ENCODE data around the gene NHLH2.

NHLH2 gene

DNA sequence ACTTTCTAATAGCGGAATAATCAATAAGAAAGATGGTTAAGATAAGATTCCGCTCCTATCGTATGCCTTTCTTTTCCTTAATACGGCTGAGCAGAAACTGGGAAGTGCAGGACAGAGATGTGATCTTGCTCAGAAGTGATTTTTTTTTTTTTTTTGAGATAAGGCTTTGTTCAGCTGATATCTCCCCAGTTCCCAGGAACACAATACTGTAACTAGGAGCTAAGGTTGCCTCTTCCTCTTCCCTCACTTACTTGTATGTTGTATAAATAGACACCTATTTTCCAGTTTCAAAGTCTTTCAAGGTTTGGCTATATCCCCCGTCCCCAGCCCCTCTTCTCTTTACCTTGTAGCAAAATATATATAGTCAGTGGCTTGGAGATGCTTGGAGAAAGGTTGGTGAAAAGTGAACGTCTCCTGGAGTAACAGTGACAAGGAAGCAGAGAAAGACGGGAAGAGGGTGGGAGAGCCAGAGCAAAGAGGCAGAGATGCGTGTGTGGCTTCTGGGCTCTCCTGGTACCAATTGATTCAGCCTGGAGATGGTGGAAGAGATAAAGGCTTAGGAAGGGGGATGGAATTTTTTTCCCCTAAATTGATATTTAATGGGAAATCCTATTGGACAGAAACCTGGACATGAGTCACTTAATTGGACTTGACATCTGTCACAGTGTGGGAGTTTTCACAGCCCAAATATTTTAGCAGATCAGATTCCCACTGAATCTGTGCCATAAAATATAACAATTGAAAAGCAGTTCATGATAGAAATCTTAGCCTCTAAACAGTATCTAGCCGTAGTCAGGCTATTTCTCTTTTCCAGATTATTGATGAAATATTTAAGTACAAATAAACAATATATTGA lies at the start of gene NHLH2:
Gene NHLH2 (minus strand): TSS at position 522 of the 856 bp plus-strand sequence. CDS start 2,754 bp downstream, outside the sequence.
- DNase-seq (ENCODE audit: low spot score) (no peak), FAIRE-seq (no peak)

DNA sequence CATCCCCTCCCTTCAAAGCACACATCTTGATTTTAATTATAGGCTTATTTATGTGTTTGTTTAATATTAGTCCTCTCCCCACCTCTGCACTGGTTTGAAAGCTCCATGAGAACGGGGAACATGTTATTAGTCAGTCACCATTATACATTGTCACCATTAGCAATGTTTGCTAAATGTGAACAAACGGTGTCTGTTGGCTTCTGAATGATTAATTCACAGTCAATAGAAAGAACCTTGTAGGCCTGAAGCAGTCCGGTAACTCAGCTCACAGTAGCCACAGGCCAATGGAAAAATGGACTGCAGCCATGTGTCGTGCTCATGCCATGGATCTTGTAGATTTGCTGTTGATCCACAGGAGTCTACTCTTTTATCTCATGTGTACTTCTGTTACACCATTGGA lies 49.7 kb upstream of the NHLH2 start:
- DNase-seq (ENCODE audit: low spot score) (no peak), FAIRE-seq (no peak)

DNA sequence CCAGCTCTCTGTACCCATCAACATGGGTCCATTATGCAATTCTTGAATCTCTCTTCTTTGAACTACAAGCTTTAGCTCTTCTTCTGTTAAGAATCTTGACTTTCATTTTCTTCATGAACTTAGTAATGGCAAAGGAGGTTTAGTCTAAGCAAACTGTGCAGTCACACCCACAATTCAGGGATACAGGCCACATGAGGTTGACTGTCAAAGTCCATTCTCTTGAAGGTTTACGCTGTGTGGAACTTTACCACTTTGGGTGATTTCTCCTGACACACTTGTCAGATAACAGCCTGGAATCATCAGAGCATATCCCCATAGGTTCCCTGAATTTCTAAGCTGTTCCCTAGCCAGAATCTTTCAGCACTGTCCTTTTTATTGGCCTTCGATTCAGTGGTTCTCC lies 48.0 kb upstream of the NHLH2 start:
- no peak for DNase-seq (ENCODE audit: low spot score)
- no peak for FAIRE-seq

DNA sequence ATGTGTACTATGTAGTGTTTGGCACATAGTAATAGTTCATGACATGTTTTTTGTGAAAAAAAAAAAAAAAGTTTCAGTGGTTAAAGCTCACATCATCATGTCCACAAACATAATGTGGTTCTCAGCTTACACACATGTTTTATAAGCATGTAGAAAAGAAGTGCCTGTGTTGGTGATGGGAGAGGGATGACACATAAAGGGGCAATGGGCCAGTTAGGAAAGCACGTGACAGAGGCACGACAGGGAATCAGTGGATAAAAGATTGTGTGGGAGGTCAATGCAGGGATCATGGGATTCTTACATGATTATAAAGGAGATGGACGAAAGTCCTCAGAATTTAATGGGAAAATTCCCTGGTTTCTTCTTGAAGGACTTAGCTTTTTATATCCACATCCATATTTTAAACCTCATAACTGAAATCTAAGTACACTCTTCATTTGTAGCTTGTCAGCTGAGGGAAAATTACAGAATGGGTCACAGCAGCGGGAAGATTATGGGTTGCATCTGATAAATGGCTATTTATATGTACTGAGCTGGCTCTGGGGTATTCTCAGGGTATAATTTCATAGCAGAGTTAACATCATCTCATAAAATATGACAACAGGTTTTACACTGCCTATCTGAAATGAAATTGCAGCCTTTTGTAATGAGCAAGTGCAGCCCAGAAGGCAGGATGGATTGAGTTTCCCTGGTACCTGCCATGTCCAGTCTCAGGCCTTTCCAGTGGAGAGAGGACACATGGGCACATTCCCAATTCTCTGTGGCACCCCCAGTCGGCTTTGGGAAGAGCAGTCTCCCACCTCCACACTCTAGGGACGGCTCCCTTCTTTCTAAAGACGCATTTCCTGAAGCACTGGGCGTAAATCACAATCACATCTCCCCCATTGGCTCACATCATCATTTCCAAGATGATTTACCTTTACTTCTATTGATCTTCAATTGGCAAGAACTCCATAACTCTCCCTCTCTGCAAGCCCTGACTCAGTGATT lies 42.3 kb upstream of the NHLH2 start:
- FAIRE-seq, result no peak
- DNase-seq (ENCODE audit: low spot score), result no peak

DNA sequence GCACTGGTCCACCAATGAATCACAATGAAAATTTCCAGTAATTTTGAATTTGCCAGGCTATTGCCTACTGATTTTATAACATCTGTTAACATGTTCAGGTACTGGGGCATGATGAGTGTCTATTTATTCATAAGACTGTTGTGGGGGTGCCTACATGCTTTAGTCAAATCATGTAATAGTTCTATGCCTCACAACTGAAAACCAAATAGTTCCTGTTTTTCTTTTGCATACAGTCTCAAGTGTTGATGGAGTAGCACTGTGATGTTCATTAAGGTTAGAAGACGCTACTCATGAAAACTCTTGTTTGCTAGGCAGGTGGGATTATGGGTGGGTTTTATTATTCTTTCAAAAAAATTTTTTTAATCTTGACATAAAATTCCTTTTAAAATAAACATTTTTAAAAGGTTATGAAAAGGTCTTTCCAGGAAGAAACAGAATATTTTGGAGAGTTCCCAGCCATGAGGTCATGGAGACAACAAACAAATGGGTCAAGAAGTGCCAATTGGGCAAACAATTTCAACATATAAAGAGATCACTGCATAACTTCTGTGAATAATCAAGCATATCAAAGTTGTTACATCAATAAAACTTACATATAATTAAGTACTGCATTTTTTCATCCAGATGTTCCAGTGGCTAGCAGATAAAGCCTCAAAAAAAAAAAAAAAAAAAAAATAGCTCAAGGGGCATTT lies 40.2 kb upstream of the NHLH2 start:
- DNase-seq (ENCODE audit: low spot score), result no peak
- no peak for FAIRE-seq

DNA sequence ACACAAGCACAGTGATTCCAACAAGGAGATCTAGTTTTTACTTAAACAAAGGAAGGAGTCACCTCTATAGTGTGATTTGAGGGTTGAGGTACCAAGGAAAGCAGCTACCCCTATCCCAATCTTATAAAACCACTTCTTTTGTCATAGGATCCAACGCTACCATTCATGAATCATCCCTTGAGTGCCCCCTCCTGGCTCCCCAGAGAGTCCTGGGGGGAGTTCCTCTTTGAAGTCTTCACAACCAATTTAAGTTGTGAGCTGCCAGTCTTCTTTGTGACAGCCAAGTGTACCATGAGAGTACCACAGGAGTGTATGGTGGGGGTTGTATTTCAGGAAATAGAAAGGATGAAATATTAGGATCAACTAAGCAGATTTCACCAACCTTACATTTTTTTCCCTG lies 39.1 kb upstream of the NHLH2 start:
- no peak for FAIRE-seq
- DNase-seq (ENCODE audit: low spot score), result no peak

DNA sequence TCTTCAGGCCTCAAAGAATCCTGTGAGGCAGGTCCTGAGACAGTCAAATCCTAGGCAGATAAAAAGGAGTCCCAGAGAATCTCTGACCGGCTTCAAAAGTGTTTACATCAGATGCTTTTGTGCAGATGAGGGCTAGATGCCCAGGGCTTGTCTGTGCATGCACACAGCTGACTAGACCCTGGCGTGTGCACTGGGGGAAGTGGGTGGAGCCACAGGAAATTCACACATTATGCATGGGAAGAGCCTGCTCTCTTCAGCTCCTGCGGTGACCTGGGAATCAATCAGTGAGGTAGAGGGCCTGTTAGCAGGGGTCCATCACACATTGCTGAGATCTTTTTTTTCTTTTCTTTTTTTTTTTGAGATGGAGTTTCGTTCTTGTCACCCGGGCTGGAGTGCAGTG lies 36.6 kb upstream of the NHLH2 start:
- no peak for FAIRE-seq

DNA sequence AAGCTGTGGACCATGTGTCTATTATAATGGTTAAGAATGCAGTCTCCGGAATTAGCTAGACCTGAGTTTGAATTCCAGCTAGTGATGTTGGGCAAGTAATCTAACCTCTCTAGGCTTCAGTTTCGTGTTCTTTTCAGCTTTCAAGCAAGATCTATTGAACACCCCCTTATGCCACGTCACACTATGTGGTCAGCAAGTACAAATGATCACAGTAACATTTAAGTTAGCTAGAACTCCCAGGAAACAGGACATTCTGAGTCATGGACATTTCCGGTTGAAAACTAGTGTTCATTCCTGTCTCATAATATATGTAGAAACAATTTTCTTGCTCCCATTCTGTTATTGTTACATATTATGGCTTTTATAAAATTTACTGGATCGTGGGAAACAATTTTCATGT lies 34.0 kb upstream of the NHLH2 start:
- FAIRE-seq (no peak), DNase-seq (ENCODE audit: low spot score) (peak; percentile 44)

More for the DNA sequence above, 36.6 kb upstream of the NHLH2 start:
- no peak for DNase-seq (ENCODE audit: low spot score)

DNA sequence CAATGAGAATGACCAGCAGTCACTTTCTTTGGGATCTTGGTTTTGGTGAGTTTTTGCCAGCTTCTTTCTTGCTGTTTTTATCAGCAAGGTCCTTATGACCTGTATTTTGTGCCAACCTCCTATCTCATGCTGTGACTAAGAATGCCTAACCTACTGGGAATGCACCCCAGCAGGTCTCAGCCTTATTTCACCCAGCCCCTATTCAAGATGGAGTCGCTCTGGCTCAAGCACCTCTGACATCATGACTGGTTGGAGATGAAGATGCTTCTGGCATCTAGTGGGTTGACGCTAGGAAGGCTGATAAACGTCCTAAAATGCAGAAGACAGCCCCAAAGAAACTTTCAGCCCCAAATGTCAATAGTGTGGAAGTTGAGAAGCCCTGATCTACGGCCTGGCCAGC lies 33.6 kb upstream of the NHLH2 start:
- FAIRE-seq (no peak), DNase-seq (ENCODE audit: low spot score) (no peak)

DNA sequence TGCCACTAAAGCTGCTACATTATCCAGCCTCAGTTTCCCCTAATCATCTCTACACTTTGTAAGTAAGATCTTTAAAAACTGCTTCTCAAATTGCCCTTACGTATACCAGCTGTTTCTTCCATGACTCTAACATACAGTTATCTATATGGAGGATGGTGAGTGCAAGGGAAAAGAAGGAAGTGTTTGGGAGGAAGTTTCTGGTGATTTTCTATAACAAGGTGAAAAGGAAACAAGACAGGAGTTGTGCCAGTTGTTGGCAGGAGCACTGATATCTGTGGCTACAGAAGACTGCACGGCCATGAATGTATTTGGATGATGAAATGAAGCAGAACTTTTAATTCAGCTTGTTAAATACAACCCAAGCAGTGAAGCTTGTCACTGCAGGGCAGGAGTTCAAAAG lies 32.3 kb upstream of the NHLH2 start:
- FAIRE-seq (no peak), DNase-seq (ENCODE audit: low spot score) (no peak)

DNA sequence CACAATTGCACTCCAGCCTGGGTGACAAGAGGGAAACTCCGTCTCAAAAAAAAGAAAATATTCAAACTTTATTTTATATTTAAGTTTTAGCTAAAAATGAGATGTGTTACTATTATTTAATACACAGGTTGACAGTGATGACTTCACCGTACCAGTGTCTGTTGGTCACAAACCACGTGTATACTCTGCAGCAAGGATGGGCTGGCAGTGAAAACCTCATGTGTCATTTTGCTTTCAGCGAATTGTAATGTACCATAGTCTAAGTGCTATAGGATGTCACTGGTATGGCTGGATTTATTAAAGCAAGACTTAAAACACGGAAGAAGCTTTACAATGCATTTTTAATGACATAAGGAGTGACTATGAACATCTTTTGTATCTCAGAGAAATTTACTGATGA lies 28.1 kb upstream of the NHLH2 start:
- DNase-seq (ENCODE audit: low spot score) (no peak), FAIRE-seq (no peak)

DNA sequence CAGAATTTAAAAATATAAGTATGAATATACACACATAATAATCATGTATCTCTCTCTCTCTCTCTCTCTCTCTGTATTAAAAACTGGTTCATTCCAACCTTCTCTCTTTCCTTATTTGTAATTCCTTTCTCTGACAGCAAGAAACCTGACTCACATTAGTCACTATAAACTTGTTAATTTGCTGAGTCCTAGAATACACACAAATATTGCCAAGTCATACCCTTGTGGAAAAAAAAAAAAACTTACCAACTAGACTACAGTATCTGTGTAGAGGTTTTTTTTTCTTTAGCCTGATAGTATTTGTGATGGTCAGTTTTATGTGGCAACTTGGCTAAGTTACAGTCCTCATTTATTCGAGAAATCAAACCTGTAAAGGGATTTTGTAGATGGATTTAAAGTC lies 26.3 kb upstream of the NHLH2 start:
- no peak for FAIRE-seq
- DNase-seq (ENCODE audit: low spot score), result no peak

DNA sequence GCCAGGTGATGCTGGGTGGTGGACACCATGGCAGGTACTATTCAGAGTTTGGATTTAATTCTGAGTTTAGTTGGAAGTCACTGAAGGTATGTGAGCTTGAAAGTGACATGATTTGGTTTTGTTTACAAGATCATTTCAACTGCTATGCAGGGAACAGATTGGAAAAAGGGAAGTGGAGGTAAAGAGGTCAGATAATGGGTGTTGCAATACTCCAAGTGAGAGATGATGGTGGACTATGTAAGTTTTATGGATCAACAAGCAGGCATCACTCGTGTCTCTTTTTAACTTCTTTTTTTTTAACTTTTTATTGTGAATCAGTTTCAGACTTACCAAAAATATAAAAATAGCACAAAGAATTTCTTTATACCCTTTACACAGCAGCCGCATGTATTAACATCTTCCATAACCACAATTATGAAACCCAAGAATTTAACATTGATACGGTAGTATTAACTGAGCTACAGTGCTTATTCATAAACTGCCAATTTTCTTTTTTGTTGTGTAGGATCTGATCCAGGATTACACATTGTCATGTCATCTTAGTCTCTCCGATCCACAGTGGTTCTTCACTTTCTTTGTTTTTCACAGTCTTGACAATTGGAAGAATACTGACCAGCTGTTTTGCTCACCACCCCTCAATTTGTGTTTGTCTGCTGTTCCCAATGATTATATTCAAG lies 24.9 kb upstream of the NHLH2 start:
- no peak for DNase-seq (ENCODE audit: low spot score)
- FAIRE-seq, result no peak

DNA sequence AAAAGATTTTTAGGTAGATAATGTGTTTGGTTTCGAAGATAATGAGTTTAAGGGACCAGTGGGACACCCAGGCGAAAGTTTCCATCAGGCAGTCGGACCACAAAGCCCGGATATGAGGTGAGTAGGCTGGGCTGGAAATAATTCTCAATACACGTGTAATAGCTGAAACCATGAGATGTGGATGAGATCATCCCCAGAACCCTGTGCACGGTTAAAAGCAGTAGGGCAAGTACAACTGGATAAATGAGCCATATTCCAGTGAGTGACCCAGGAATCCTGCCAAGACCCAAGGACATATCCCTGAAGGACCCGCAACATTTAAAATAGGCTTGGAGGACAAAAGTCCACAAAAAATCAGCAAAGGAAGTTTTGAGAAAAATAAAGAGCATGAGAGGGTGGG lies 21.5 kb upstream of the NHLH2 start:
- FAIRE-seq, result no peak
- DNase-seq (ENCODE audit: low spot score), result no peak

DNA sequence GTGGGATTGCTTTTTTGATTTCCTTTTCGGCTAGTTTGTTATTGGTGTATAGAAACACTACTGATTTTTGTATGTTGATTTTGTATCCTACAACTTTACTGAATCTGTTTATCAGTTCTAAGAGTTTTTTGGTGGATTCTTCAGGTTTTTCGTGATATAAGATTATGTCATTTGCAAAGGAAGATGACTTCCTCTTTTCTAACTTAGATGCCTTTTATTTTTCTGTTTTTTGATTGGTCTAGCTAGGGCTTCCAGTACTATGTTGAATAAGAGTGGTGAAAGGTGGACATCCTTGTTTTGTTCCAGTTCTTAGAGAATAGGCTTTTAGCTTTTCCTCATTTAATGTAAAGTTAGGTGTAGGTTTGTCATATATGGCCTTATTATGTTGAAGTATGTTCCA lies 13.1 kb upstream of the NHLH2 start:
- DNase-seq (ENCODE audit: low spot score), result no peak
- no peak for FAIRE-seq

DNA sequence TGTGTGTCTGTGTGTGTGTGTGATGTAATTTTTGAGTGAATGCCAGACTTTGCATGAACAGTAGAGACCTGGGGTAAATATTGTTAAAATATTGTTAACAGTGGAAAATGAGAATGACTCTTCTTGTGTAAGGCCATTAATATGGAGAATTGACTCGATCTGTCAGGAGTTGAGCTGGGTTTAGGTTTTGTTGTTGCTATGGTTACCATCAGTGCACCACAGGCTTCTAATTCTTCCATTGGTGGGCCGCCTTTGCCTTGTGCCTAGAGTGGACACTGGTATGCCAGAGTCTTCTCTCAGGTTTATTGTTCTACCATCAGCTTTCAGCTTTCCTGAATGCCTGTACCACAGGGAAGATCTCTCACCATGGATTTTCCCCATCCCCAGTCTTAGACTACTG lies 10.0 kb upstream of the NHLH2 start:
- FAIRE-seq, result no peak
- no peak for DNase-seq (ENCODE audit: low spot score)

DNA sequence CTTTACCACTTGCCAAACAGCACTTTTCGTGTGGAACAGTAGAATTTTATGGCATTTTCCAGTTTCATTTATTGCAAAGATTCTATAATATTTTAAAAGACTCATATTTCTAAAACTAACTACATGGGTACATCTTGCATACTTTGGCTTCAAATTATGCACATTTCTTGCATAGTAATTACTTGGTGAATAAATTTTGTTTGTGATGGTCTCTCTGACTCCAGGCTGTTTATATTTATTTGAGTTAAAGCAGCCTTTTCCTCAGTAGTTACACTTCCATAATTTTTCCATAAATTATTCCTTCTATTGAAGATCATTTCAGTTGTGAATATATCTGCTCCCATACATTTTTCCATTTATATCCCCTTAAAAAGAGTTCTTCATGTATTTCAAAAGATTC lies 6.9 kb upstream of the NHLH2 start:
- FAIRE-seq (no peak), DNase-seq (ENCODE audit: low spot score) (no peak)

DNA sequence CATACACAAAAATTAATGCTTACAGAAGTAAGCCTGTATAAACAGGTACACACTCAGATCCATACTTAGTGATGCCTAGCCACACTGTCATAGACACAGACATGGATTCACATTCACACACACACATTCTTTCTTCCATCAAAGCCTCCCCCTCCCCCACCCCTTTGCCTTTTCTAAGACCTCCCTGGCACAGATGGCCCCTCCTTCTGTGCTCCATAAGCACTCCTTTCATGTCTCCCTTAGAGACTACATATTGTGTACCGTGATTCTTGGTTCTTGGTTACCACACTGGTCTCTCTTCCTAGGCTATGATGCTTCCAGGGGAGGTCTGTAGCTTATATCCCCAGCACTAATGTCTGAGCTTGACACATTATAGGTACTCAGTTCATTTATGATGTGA lies 2.0 kb upstream of the NHLH2 start:
- no peak for FAIRE-seq

DNA sequence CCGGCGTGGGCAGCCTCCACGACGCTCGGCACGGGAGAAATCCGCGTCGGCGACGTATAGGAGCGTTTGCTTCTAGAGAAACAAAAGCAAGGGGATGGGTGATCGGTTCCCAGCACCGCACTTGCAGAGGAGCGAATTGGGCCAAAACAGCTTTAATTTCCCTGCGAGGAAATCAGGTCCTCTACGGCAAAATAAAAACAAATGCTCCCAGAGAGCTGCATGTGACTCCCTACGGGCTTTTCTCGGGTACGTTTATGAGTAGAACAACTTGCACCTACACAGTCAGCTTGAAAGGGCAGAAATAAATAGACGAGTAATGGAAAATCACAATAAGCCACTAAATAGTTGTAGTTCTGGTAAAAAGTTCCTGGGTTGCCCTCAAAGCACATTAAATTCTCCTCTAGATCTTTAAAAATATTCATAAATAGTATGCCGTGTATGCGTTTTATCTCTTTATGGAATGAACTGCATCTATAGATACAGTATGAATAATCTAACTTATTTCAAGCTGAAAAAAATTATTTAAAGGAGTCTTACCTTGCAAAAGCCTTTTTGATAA lies 1.2 kb downstream of the NHLH2 start:
- FAIRE-seq, result no peak
- DNase-seq (ENCODE audit: low spot score), result no peak

More for the DNA sequence above, 2.0 kb upstream of the NHLH2 start:
- no peak for DNase-seq (ENCODE audit: low spot score)

DNA sequence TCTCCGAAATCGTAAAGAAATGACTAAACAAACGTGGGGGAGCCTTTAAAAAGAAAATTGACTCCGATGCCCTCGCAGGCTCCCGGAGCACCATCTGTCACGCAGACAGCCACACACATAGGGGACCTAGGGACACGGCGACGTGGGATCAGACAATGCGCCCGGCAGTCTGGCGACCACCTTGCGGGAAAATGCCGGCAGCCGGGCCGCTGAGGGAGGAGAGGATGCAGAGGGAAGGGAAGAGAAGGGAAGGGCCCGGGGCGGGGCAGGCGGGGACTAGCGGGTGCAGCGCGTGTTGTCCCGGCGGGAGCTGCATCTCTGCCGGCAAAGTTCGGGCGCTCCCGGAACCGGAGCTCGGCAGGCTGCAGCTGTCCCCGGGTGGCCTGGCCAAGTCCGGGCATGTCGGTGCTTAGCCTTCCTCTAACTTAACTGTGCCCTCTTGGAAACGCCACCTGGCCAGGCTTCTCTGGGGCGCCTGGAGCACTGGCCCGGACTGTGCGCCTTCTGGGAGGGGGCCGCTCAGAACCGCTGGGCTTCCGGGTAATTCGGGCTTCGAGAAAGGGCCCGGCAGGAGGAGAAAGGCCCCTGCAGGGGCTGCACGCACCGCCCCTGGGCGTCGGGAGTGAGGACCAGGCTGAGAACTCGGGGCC lies 1.8 kb downstream of the NHLH2 start:
- FAIRE-seq (no peak), DNase-seq (ENCODE audit: low spot score) (no peak)

All from RCC 7860 (cell line).